ENCODE measurements around the gene PSMB5. TPM values are rescaled to one million over a fixed set of nuclear protein-coding genes. Genes with fewer than 3 reads are reported as not detected.
A peak's percentile ranks its signal among the peaks of the same experiment; 100 is the strongest.

PSMB5 gene
- total RNA-seq, 4 donors from 2014 or later, result 59.7 to 167 (median 135) TPM

GRCh38 chr14:23070262-23071129 is 35.8 kb upstream of the PSMB5 start:
- peak in 1 of 2 donors; percentile 35 for DNase-seq (ENCODE audit: low spot score in 2 of 2)
- H3K4me1 ChIP-seq, result peaks cover 51% of the 10 kb centered on the region
- WGBS, result 10% methylated on average over 10 of the region's 10 CpGs
- peaks cover 58% of the 10 kb centered on the region for H3K36me3 ChIP-seq
- no peaks in the 10 kb centered on the region for H3K27me3 ChIP-seq
- peak overlapping the region; percentile 3 for H3K27ac ChIP-seq
- peak overlapping the region; percentile 72 for H3K4me3 ChIP-seq
- no peaks in the 10 kb centered on the region for H3K9me3 ChIP-seq
- no peak for TF ChIP-seq EP300 (IDR thresholded peaks at IDR 0.05)
- TF ChIP-seq POLR2A (IDR thresholded peaks at IDR 0.05), result no peak
- TF ChIP-seq CTCF (IDR thresholded peaks at IDR 0.05), result no peak
- no peak for TF ChIP-seq POLR2AphosphoS5 (IDR thresholded peaks at IDR 0.05)

- WGBS, result 89% methylated on average over 4 of the region's 4 CpGs
Observed at GRCh38 chr14:23069413-23069806, 34.7 kb upstream of the PSMB5 start.

GRCh38 chr14:23068789-23069412 is 34.2 kb upstream of the PSMB5 start:
- no peak for TF ChIP-seq POLR2A (IDR thresholded peaks at IDR 0.05)
- TF ChIP-seq CTCF (IDR thresholded peaks at IDR 0.05), result peak; percentile 96 to 97
- no peak for TF ChIP-seq POLR2AphosphoS5 (IDR thresholded peaks at IDR 0.05)
- Histone ChIP-seq H3K36me3 (peaks cover 64% of the 10 kb centered on the region), H3K27ac (no peak overlapping the region), H3K27me3 (no peaks in the 10 kb centered on the region), H3K4me3 (no peak overlapping the region), H3K9me3 (no peaks in the 10 kb centered on the region), H3K4me1 (peaks cover 51% of the 10 kb centered on the region)
- WGBS, result 27% methylated on average over 8 of the region's 8 CpGs
- DNase-seq (ENCODE audit: low spot score in 2 of 2), result peak in 1 of 2 donors; percentile 86

More at GRCh38 chr14:23069413-23069806, 34.7 kb upstream of the PSMB5 start:
- Histone ChIP-seq H3K9me3 (no peaks in the 10 kb centered on the region), H3K36me3 (peaks cover 61% of the 10 kb centered on the region), H3K27ac (no peak overlapping the region), H3K4me3 (no peak overlapping the region), H3K27me3 (no peaks in the 10 kb centered on the region), H3K4me1 (peaks cover 51% of the 10 kb centered on the region)
- TF ChIP-seq EP300 (IDR thresholded peaks at IDR 0.05) (no peak), POLR2A (IDR thresholded peaks at IDR 0.05) (no peak), CTCF (IDR thresholded peaks at IDR 0.05) (no peak), POLR2AphosphoS5 (IDR thresholded peaks at IDR 0.05) (no peak)
- DNase-seq (ENCODE audit: low spot score in 2 of 2), result peak in 1 of 2 donors; percentile 45

- Histone ChIP-seq H3K27me3 (no peaks in the 10 kb centered on the region), H3K4me3 (no peak overlapping the region), H3K4me1 (peaks cover 51% of the 10 kb centered on the region), H3K27ac (no peak overlapping the region), H3K9me3 (no peaks in the 10 kb centered on the region), H3K36me3 (peaks cover 64% of the 10 kb centered on the region)
- WGBS, result 80% methylated on average over 14 of the region's 14 CpGs
- peak in 1 of 2 donors; percentile 48 for DNase-seq (ENCODE audit: low spot score in 2 of 2)
- no peak for TF ChIP-seq CTCF (IDR thresholded peaks at IDR 0.05)
- no peak for TF ChIP-seq POLR2A (IDR thresholded peaks at IDR 0.05)
- no peak for TF ChIP-seq POLR2AphosphoS5 (IDR thresholded peaks at IDR 0.05)
- no peak for TF ChIP-seq EP300 (IDR thresholded peaks at IDR 0.05)
Observed at GRCh38 chr14:23067847-23068788, 33.4 kb upstream of the PSMB5 start.
